ELR (cell line): ENCODE measurements around the gene RAB33B.
"Not testable (repeated sequence)": the region's sequence is repeated elsewhere in the genome, so short reads cannot be mapped to it uniquely, and the experiment has no call there.

Experiments
- DNase-seq: peaks from one replicate; pipeline ENCODE4 v3.0.0-alpha.2; 2015; ENCODE audit warnings: low read depth

Gene RAB33B

DNA sequence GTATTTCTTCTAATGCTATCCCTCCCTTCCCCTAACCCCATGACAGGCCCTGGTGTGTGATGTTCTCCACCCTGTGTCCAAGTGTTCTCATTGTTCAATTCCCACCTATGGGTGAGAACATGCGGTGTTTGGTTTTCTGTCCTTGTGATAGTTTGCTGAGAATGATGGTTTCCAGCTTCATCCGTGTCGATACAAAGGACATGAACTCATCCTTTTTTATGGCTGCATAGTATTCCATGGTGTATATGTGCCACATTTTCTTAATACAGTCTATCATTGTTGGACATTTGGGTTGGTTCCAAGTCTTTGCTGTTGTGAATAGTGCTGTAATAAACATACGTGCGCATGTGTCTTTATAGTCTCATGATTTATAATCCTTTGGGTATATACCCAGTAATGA lies 10.6 kb downstream of the RAB33B start:
- DNase-seq: not testable (repeated sequence)

- DNase-seq: no peak
Measured at GRCh38 chr4:139465922-139466321, 12.0 kb downstream of the RAB33B start.

DNA sequence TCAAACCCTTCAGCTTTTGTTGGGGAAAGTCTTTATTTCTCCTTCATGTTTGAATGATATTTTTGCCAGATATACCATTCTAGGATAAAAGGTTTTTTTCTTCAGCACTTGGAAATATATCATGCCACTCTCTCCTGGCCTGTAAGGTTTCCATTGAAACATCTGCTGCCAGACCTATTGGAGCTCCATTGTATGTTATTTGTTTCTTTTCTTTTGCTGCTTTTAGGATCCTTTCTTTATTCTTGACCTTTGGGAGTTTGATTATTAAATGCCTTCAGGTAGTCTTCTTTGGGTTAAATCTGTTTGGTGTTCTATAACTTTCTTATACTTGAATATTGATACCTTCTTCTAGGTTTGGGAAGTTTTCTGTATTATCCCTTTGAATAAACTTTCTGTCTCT lies 14.8 kb downstream of the RAB33B start:
- not testable (repeated sequence) for DNase-seq

GRCh38 chr4:139469216-139469615 lies 15.3 kb downstream of the RAB33B start:
- DNase-seq: no peak

DNA sequence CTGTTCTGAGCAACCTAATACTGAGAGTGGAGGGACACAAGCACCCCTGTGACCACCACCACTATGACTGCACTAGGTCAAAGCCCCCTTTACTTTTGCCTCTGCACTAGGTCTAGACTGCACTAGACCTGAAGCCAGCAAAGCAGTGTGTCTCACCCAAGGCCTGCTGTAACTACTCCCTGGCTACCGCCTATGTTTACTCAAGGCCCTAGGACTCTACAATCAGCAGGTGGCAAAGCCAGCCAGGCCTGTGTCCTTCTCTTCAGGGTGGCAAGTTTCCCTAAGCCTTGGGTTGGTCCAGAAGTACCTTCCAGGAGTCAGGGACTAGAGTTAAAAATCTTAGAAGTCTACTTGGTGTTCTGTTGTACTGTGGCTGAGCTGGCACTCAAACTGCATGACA lies 15.9 kb downstream of the RAB33B start:
- no peak for DNase-seq

DNA sequence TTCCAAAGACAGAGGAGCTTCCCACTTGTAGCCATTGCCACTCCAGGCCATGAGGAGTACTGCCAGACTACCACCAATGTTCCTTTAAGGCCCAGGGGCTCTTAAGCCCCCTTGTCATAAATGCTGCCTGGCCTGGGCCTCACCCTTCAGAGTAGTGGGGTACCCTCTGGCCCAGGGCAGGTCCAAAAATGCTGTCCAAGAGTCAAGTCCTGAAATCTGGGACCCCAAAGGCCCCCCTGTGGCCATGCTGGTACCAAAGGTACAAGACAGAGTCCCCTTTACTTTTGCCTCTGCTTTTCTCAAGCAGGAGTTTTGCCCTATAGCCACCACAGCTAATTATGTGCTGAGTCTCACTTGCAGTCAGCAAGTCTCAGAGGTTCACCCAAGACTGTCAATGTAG lies 16.4 kb downstream of the RAB33B start:
- no peak for DNase-seq

DNA sequence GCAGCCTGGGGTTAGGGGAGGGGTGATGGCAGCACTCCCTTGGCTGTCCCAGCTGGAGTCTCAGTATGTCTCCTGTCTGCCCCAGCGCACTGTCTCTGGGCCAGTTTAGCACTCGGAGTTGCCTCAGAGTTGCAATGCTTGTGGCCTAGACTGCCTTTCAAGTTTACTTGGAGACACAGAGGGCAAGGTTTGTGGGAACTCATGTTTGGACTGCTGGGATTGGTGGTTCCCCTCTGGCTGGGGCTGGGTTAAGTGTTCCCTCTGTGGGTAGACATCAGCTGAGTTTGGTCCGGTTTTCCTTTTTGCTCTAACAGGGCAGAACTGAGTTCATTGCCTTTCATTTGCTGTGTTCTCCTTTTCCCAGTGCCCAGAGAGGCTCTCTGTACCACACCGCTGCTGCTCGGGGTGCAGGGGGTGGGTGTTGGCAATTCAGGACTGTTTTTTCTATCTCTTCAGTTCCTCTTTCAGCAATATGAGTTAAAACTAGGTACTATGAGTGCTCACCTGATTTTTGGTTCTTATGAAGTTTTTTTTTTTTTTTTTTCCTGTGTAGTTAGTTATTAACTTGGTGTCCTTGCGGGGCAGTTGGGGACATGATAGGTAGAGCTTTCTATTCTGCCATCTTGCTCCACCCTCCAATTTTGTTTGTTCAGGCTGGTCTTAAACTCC lies 17.2 kb downstream of the RAB33B start:
- DNase-seq: no peak

DNA sequence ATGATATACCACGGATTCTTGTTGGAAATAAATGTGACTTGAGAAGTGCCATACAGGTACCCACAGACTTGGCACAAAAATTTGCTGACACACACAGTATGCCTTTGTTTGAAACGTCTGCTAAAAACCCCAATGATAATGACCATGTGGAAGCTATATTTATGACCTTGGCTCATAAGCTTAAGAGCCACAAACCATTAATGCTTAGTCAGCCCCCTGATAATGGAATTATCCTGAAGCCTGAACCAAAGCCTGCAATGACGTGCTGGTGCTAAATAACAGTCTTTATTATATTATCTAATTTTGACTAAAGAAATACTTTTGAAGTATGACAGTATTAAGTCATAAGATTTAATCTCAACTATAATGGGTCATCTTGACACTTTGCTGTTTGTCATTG lies 18.9 kb downstream of the RAB33B start:
- no peak for DNase-seq

- DNase-seq: no peak
Measured at GRCh38 chr4:139476363-139476762, 22.4 kb downstream of the RAB33B start.

- DNase-seq: no peak
Measured at GRCh38 chr4:139481465-139481864, 27.5 kb downstream of the RAB33B start.

DNA sequence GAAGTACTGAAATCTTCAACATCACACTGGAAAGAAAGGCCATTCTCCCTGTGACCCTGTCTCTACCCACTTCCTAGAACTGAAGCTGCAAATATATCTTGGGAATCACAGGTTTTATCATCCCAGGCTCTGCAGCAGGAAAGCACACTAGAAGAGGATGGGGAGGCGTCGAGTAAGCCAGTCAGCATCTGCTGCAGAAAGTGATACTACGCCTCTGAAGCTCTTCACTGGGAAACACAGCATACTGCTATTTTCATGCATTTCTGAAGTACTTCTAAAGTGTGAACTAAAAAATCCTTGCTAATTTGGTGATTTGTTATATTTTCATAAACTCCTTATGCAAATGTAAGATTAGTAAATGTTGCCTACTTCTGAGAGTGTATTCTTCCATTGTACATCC lies 29.1 kb downstream of the RAB33B start:
- DNase-seq: no peak

GRCh38 chr4:139484783-139485311 lies 30.9 kb downstream of the RAB33B start:
- DNase-seq: no peak

DNA sequence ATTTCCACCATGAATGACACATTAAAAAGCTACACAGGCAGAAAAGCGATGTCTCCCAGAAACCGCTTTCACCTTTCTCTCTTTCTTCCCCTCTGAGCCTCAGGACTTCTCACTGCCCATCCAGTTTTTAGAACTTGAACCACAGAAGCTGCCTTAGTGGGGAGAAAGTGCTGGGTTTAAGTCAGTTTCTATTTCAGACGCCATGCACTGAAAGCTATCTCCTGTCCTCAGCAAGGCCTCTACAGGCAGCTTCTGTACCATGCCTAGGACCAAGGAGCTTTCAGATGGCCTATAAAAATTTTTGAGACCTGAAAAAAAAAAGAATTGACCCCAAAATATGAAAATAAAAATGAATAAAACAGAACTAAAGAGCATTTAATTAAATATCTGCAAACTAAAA lies 34.5 kb downstream of the RAB33B start:
- no peak for DNase-seq

DNA sequence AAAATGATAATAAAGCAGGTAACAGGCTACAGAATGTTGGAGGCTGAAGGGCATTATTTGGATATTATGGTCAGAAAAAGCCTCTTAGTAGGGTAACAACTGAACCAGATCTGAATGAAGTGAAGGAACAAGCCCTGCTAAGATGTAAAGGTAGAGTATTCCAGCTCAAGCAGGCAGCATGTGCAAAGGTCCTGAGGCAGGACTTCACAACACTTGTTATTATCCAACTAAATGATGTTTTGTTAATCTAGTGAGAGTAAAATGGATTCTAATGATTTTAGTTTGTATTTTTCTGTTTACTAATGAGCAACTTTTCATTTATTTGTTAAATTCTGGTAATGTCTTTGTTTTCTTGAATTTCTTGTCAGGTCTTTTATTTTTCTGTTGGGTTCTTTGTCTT lies 35.7 kb downstream of the RAB33B start:
- no peak for DNase-seq

GRCh38 chr4:139492429-139492828 lies 38.5 kb downstream of the RAB33B start:
- no peak for DNase-seq

- DNase-seq: no peak
Measured at GRCh38 chr4:139493176-139493575, 39.3 kb downstream of the RAB33B start.

GRCh38 chr4:139499186-139499585 lies 45.3 kb downstream of the RAB33B start:
- no peak for DNase-seq

DNA sequence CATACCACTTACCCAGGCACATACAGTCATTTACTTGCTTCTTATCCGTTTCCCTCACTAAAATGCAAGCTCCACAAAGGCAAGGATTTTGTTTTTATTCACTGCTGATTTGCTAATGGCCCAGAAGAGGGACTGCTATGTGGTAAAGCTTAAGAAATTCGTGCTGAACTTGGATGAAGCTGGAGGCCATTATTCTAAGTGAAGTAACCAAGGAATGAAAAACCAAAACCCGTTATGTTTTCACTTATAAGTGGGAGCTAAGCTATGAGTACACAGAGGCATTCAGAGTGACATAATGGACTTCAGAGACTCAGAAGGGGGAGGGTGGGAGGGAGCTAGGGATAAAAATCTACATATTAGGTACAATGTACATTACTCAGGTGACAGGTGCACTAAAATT lies 47.2 kb downstream of the RAB33B start:
- no peak for DNase-seq

DNA sequence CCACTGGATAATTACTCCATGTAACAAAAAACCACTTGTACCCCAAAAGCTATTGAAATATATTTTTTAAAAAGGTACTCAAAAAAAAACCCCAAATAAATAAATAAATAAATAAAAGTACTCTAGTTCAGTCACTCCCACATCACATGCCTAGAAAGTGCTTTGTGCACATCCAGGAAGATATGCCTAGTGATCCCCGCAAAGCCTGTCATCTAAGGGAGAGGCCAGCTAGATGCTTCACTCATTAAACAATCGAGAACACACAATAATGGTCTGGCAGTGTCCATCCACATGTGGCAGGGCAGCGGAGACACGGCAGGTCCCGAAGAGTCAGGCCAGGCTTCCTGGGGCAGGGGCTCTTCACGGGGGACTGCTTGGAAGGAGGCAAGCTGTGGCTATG lies 47.6 kb downstream of the RAB33B start:
- DNase-seq: no peak

DNA sequence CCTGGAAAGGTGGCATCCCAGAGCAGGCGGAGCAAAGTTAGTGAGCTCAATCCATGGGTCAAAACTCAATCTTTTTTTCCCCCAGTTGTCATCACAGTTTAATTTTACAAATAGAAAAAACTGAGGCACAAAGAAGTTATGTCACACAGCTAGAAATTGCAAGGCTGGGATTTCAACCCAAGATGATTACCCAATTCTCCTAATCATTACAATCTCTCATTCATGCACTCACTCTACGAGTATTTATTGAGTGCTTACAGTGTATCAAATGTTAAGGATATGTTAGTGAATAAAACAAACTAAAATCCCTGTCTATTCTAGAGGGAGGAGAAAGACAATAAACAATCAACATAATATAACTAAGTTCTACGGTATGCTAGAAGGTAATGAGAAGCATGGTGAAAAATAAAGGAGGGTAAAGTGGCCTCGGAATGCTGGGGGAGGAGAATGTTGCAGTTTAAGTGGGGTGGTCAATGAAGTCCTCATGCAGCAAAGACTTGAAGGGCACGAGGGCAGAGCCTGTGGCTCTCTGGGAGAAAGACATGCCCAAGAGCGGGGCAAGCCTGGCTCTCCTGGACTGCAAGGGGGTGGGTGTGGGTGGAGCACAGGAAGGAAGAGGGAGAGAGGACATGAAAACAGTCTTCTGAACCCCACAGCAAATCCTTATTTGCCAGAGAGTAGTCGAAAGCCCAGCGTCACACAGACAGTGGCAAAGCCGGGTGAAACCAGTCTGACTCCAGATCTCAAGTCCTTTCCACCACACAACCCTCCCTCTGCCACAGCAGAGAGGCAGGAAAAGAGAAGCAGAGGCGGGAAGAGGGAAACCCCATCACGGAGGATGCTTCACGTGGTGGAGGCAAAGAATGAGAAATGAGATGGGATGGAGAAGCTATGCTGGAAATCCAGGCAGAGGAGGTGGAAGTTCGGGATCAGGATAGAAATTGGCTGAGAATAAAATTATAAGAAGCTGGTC lies 48.3 kb downstream of the RAB33B start:
- DNase-seq: no peak

DNA sequence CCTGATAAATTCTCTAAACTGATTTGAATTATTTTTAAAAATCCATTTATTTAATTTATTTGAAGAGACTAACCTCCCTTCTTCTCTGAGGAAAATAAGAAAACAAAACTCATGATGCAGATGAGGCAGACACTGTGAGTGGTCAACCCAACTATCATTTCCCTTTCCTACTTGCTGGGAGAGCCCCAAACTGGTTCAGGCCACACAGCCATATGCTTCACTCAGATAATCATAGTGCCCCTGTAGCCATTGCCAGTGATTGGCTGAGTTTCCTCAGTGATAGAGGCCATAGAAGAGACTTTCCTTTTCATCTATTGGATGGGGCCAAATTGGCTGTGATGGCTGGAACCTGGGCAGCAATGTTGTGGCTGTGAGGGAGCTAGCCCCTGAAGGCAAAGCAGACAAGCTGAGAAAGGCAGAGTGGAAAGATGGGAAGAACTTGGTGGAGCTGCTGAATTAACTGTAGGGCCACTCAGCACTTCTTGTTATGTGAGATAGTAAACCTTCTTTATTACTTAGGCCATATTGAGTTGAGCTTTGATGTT lies 49.8 kb downstream of the RAB33B start:
- no peak for DNase-seq

DNA sequence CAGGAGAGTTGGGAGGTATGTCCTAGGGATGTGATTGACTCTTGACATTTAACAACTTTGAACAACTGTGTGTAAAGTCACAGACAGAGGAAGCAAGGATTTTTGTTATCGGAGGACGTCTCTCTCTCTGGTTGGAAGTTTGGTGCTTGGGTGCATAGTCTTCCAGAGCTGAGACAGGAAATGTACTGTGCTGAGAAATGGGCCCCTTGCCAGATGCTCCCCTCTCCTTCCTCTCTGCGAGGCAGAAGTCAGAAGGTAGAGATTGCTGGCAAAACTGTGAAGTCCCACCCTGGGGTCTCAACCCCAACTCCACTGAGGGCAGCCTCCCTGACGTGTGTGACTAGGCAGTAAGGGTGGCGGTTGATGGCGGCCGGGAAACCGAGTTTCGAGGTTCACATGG lies 52.9 kb downstream of the RAB33B start:
- no peak for DNase-seq
